MM.1S (cell line): Measurements from ENCODE around the gene SPO11.

ENCODE experiments used
- EZH2 ChIP-seq: fragments of 300-600 bp; sonication (generic); optimal IDR thresholded peaks from 2 replicates; pipeline ENCODE3; 2017; ENCODE audit warnings: low read depth, mild to moderate bottlenecking, antibody characterized with exemption, low read length, mixed read lengths
- TF ChIP-seq, protein P1 (sequence below): fragments of 300-600 bp; sonication (generic); IDR thresholded peaks from 2 replicates; pipeline ENCODE4 v1.5.1; 2016; ENCODE audit warnings: antibody characterized with exemption, low read length, mixed read lengths

DNA sequence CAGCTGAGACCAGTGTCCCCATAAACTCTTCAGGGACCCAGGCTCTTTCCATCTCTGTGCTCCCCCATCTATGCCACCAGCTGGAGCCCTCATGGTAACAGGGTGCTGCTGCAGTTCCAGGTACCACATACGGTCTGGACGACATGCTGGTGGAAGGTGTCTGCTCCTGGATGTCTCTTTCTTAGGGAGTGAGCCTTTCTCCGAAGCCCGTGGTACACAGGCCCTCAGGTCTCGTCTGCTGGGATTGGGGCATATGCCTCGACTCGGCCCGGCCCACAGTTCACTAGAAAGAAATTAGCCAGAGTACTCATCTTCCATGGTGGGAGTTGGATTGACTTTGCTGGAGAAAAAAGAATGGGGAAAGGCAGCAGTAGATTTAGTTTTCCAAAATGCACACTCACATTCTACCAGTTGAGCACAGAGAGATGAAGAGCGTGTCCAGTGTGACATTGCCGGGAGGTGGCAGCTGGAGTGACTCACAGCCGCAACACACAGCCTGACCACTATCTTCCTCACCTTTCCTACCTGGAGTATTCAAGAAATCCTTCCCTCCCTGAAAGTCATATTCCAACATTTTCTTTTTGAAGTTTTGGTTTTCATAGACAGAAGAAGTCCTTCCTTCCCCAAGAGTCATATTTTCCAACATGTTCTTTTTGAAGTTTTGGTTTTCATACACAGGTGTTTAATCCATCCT, 18.6 kb upstream of the SPO11 start:
- TF ChIP-seq, protein P1, sequence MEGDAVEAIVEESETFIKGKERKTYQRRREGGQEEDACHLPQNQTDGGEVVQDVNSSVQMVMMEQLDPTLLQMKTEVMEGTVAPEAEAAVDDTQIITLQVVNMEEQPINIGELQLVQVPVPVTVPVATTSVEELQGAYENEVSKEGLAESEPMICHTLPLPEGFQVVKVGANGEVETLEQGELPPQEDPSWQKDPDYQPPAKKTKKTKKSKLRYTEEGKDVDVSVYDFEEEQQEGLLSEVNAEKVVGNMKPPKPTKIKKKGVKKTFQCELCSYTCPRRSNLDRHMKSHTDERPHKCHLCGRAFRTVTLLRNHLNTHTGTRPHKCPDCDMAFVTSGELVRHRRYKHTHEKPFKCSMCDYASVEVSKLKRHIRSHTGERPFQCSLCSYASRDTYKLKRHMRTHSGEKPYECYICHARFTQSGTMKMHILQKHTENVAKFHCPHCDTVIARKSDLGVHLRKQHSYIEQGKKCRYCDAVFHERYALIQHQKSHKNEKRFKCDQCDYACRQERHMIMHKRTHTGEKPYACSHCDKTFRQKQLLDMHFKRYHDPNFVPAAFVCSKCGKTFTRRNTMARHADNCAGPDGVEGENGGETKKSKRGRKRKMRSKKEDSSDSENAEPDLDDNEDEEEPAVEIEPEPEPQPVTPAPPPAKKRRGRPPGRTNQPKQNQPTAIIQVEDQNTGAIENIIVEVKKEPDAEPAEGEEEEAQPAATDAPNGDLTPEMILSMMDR: no peak
- no peak for TF ChIP-seq EZH2
